CD14-positive monocyte (primary cell): Measurements from ENCODE around the gene ITPR1. TPM values are rescaled to one million over a fixed set of nuclear protein-coding genes. Genes with fewer than 3 reads are reported as not detected.
A peak's percentile ranks its signal among the peaks of the same experiment; 100 is the strongest.

Source experiments
- DNase-seq, 3 donors: peaks; one replicate each; pipeline ENCODE4 v3.0.0-alpha.2; 2011 to 2022
- H2AFZ ChIP-seq: 2 replicates; pipeline ENCODE4 v1.6.0; 2012; ENCODE audit warnings: mild to moderate bottlenecking, low read depth, low read length, inconsistent platforms; ENCODE audit not compliant: insufficient read depth, poor library complexity, severe bottlenecking
- H3K27ac ChIP-seq, 2 donors: 1 replicate in 1 of 2; 2 replicates in 1 of 2; pipeline ENCODE4 v1.5.1; 2012 to 2013; ENCODE audit warnings: low read length in 2 of 2, control low read depth in 1 of 2, inconsistent platforms in 1 of 2, low read depth in 1 of 2, mild to moderate bottlenecking in 1 of 2
- H3K27me3 ChIP-seq, 2 donors: one replicate each; pipeline versions ENCODE4 v1.6.0 to v1.6.1; 2011 to 2013; ENCODE audit warnings: low read length in 2 of 2; ENCODE audit not compliant: control insufficient read depth in 2 of 2, insufficient read depth in 2 of 2
- H3K36me3 ChIP-seq, 2 donors: replicated peaks in 1 of 2; 1 replicate in 1 of 2; 2 replicates in 1 of 2; pipeline versions ENCODE4 v1.5.1 to v1.6.1; 2012 to 2013; ENCODE audit warnings: low read length in 2 of 2, control low read depth in 1 of 2, inconsistent platforms in 1 of 2, mild to moderate bottlenecking in 1 of 2; ENCODE audit not compliant: insufficient read depth in 2 of 2, control insufficient read depth in 1 of 2
- H3K4me1 ChIP-seq, 2 donors: 1 replicate in 1 of 2; 2 replicates in 1 of 2; pipeline versions ENCODE4 v1.5.1 to v1.6.1; 2012 to 2013; ENCODE audit warnings: low read length in 2 of 2, control low read depth in 1 of 2, inconsistent platforms in 1 of 2, mild to moderate bottlenecking in 1 of 2, moderate library complexity in 1 of 2; ENCODE audit not compliant: insufficient read depth in 2 of 2, control insufficient read depth in 1 of 2
- H3K4me2 ChIP-seq: replicated peaks from 2 replicates; pipeline ENCODE3; 2012; ENCODE audit warnings: low read length, moderate library complexity, mild to moderate bottlenecking; ENCODE audit not compliant: poor library complexity, severe bottlenecking; ENCODE audit errors: extremely low read depth
- H3K4me3 ChIP-seq, 3 experiments: fragments of 200-600 bp in 1 of 3; sonication (generic) in 1 of 3; replicated peaks in 1 of 3; 1 replicate in 2 of 3; 2 replicates in 1 of 3; pipeline ENCODE4 v1.5.1; 2011 to 2013; ENCODE audit warnings: low read length in 3 of 3, mild to moderate bottlenecking in 3 of 3, control low read depth in 2 of 3, low read depth in 2 of 3, inconsistent platforms in 1 of 3, moderate library complexity in 1 of 3
- H3K79me2 ChIP-seq: 2 replicates; pipeline ENCODE4 v1.6.0; 2012; ENCODE audit warnings: mild to moderate bottlenecking, control low read depth, inconsistent platforms, low read length, moderate library complexity; ENCODE audit not compliant: insufficient read depth
- H3K9ac ChIP-seq: 2 replicates; pipeline ENCODE4 v1.6.0; 2017; ENCODE audit warnings: low read length, mild to moderate bottlenecking; ENCODE audit not compliant: insufficient read depth, poor library complexity, severe bottlenecking
- H3K9me3 ChIP-seq, 2 donors: replicated peaks in 1 of 2; 1 replicate in 1 of 2; 2 replicates in 1 of 2; pipeline versions ENCODE4 v1.5.1 to v1.6.1; 2012 to 2013; ENCODE audit warnings: low read length in 2 of 2, control low read depth in 1 of 2; ENCODE audit not compliant: control insufficient read depth in 1 of 2, insufficient read depth in 1 of 2
- H4K20me1 ChIP-seq: 2 replicates; pipeline ENCODE4 v1.6.0; 2012; ENCODE audit warnings: mild to moderate bottlenecking, low read length, control low read depth, moderate library complexity; ENCODE audit not compliant: insufficient read depth
- H3K27ac Mint-ChIP-seq, 7 donors: one replicate each; pipeline ENCODE4 v1.8.0; 2020; ENCODE audit warnings: mild to moderate bottlenecking in 7 of 7, mixed read lengths in 7 of 7, moderate library complexity in 6 of 7, inconsistent platforms in 2 of 7
- H3K27me3 Mint-ChIP-seq, 3 donors: one replicate each; pipeline ENCODE4 v1.8.0; 2021 to 2022; ENCODE audit warnings: low read depth in 3 of 3, mild to moderate bottlenecking in 3 of 3, mixed read lengths in 3 of 3, moderate library complexity in 3 of 3, inconsistent platforms in 1 of 3
- H3K36me3 Mint-ChIP-seq, 2 donors: one replicate each; pipeline ENCODE4 v1.8.0; 2020; ENCODE audit warnings: mixed read lengths in 2 of 2, inconsistent platforms in 1 of 2, mild to moderate bottlenecking in 1 of 2
- H3K4me1 Mint-ChIP-seq: one replicate; pipeline ENCODE4 v1.8.0; 2020; ENCODE audit warnings: mild to moderate bottlenecking, mixed read lengths
- H3K4me3 Mint-ChIP-seq, 2 donors: one replicate each; pipeline ENCODE4 v1.8.0; 2020; ENCODE audit warnings: mild to moderate bottlenecking in 2 of 2, mixed read lengths in 2 of 2, moderate library complexity in 1 of 2
- H3K9me3 Mint-ChIP-seq, 7 donors: one replicate each; pipeline ENCODE4 v1.8.0; 2020 to 2022; ENCODE audit warnings: mixed read lengths in 7 of 7, mild to moderate bottlenecking in 6 of 7, moderate library complexity in 6 of 7, inconsistent platforms in 2 of 7
- WGBS: methylation state at CpG from one replicate; pipeline ENCODE4 v1.1.5; 2013; ENCODE audit warnings: missing lambda C conversion rate; ENCODE audit not compliant: insufficient coverage; 5-methylcytosine and 5-hydroxymethylcytosine counted together
- intact Hi-C, 2 donors: fragments of 100-400 bp; cut with micrococcal nuclease; formaldehyde crosslinking; loops; one replicate each; pipeline versions ENCODE4 v1.15.0 to v1.15.1; 2023
- polyA minus RNA-seq: library from RNA; depleted of rRNA, polyadenylated mRNA; stranded (reverse); fragments of >200 nt; gene quantifications from 2 replicates; pipeline ENCODE4 v1.2.3, GENCODE V29; 2012
- polyA plus RNA-seq, 3 donors: library from polyadenylated mRNA; depleted of rRNA in 1 of 3; unstranded in 2 of 3; stranded (reverse) in 1 of 3; fragments of 300-500 nt in 2 of 3; fragments of >200 nt in 1 of 3; fragmentation: Illumina TruSeq in 2 of 3; gene quantifications; 1 replicate in 2 of 3; 2 replicates in 1 of 3; pipeline ENCODE4 v1.2.3, GENCODE V29; 2012 to 2021
- total RNA-seq, 12 experiments: library from RNA in 1 of 12; stranded (reverse) in 1 of 12; fragments of 120-200 nt in 1 of 12; gene quantifications; one replicate each; pipeline ENCODE4 v1.2.4 and lab custom pipeline; 2013 to 2026; ENCODE audit warnings: mixed read lengths in 6 of 12, inconsistent platforms in 1 of 12
- TF ChIP-seq, protein P1 (sequence below): fragments of 200-600 bp; IDR thresholded peaks from one replicate; pipeline ENCODE4 v1.8.0; 2022; ENCODE audit warnings: antibody characterized with exemption, mild to moderate bottlenecking

The ITPR1 gene
- total RNA-seq (2013), result 39.2 TPM
- polyA plus RNA-seq (10 to 100 TPM in 1 of 3 donors, 1 to 10 TPM in 2; 3.2 to 21.1 (median 7.1) TPM), polyA minus RNA-seq (37.4 and 43.8 TPM in 2 replicates), total RNA-seq (lab: John Stamatoyannopoulos, UW) (56.2 to 196 (median 144) reads per million in 11 experiments)

DNA sequence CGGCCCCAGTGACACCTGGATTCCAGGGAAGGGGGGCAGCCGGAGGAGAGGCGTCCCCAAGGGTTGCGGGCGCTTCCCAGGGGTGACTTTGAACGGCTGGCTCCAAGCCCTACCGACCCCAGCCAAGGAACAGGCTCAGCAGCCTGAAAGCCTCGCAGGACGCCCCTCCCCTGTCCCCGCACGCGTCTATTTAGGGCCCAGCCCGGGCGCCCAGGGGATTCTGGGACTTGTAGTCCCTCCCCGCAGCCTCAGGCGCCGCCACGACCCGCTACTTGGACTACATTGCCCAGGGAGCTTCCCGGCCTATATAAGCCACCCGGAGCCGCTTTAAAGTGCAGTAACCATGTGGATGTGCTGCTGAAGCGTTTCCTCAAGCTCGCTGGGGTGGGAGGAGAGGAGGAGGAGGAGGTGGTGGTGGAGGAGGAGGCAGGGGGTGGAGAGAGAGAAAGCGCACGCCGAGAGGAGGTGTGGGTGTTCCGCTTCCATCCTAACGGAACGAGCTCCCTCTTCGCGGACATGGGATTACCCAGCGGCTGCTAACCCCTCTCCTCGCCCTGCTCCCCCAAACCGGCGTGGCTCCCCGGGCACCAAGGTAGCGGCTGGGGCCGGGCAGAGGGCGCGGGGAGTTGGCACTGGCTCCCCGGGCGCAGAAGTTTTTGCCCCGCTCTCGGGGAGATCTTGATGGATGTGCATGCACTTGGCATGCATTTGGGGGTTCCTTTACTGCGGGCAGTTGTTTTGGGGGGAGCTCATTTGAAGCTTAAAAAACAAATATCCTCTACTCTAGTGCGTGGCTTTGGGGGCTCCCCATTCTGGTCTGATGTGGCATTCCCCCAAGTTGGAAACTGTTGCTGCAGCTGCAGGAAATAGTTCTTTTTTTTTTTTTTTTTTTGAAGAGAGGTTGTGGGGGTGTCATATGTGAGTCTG is at the start of gene ITPR1:
Gene ITPR1, plus strand, starts transcription at position 335 of the 927 bp plus-strand sequence. CDS start 23,144 bp downstream, outside the sequence.
- peak within 1 kb of the TSS; percentile 45 to 82 for H3K27ac ChIP-seq
- under 1% methylated on average over 29 of the region's 47 CpGs for WGBS
- peak within 1 kb of the TSS; percentile 80 to 92 (median 89) for H3K27ac Mint-ChIP-seq
- peak within 1 kb of the TSS; percentile 47 to 94 (median 67) for H3K4me3 ChIP-seq
- no peaks in the 10 kb centered on the region for H4K20me1 ChIP-seq
- intact Hi-C loops, result loop anchor here (2.0 to 10.0 kb wide), 3 partner anchors 14 to 492 kb away; no protein-coding TSS in a partner anchor
- H3K9ac ChIP-seq, result peak within 1 kb of the TSS; percentile 75
- TF ChIP-seq, protein P1, sequence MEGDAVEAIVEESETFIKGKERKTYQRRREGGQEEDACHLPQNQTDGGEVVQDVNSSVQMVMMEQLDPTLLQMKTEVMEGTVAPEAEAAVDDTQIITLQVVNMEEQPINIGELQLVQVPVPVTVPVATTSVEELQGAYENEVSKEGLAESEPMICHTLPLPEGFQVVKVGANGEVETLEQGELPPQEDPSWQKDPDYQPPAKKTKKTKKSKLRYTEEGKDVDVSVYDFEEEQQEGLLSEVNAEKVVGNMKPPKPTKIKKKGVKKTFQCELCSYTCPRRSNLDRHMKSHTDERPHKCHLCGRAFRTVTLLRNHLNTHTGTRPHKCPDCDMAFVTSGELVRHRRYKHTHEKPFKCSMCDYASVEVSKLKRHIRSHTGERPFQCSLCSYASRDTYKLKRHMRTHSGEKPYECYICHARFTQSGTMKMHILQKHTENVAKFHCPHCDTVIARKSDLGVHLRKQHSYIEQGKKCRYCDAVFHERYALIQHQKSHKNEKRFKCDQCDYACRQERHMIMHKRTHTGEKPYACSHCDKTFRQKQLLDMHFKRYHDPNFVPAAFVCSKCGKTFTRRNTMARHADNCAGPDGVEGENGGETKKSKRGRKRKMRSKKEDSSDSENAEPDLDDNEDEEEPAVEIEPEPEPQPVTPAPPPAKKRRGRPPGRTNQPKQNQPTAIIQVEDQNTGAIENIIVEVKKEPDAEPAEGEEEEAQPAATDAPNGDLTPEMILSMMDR, result no peak
- peaks cover 19 to 23% of the 10 kb centered on the region in 2 donors for H3K36me3 Mint-ChIP-seq
- peaks cover 50% of the 10 kb centered on the region for H3K79me2 ChIP-seq
- H3K9me3 ChIP-seq, result no peaks in the 10 kb centered on the region
- peaks cover 0 to 4% of the 10 kb centered on the region in 2 donors for H3K27me3 ChIP-seq
- H3K4me1 ChIP-seq, result peaks cover 37 to 51% of the 10 kb centered on the region in 2 donors
- H3K4me3 Mint-ChIP-seq, result peak within 1 kb of the TSS; percentile 93 to 96
- no peaks in the 10 kb centered on the region for H3K9me3 Mint-ChIP-seq
- peak within 1 kb of the TSS; percentile 98 for H3K4me2 ChIP-seq
- H3K36me3 ChIP-seq, result peaks cover 0 to 13% of the 10 kb centered on the region in 2 donors
- H3K4me1 Mint-ChIP-seq, result peaks cover 51% of the 10 kb centered on the region
- peak; percentile 97 to 98 (median 98) for DNase-seq
- peak within 1 kb of the TSS; percentile 85 for H2AFZ ChIP-seq
- H3K27me3 Mint-ChIP-seq, result peaks cover 3 to 5% (median 5%) of the 10 kb centered on the region in 3 donors

DNA sequence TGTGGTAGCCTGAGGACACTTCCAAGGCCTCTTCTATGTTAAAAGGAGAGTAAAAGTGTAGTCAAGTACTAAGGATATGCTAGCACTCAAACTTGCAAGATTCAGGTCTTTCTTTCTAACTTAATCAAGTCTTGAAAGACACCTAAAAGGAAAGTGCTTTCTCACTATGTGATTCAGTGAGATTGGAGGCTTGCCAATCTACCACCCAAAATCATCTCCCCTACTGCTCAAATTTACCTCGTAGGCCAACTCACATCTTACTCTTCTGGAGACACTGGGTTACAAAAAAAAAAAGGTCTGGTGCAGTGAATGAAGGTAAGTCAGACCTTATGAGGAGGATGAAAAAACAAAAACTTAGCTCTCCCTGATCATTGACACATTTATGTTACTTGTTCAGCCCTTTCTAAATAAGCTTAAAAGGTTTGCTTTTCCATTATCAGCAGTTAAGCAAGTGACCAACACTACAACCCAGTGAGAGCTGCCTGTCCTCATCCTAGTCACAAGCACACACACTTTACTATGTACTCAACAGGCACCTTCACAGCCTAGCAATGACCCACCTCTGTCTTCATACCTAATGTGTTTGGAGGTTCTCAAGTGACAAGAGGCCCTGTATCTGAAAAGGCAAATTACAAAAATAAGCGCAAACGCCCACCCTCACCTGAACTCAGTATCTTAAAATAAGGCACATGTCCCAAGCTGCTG is 45.7 kb upstream of the ITPR1 start:
- no peak for DNase-seq
- intact Hi-C loops, result no loop called here
- Histone ChIP-seq H3K4me1 (peaks cover 6 to 10% of the 10 kb centered on the region in 2 donors), H3K27me3 (no peaks in the 10 kb centered on the region), H3K36me3 (peaks cover 65 to 86% of the 10 kb centered on the region in 2 donors), H4K20me1 (no peaks in the 10 kb centered on the region), H3K79me2 (peaks cover 7% of the 10 kb centered on the region), H3K27ac (no peak overlapping the region), H3K9me3 (no peaks in the 10 kb centered on the region), H3K9ac (no peak overlapping the region), H3K4me2 (no peak overlapping the region), H3K4me3 (no peak overlapping the region), H2AFZ (no peak overlapping the region)
- H3K4me3 Mint-ChIP-seq, result no peak overlapping the region
- H3K27ac Mint-ChIP-seq, result peak overlapping the region in 2 of 7 donors; percentile 58 to 71
- no peaks in the 10 kb centered on the region for H3K27me3 Mint-ChIP-seq
- TF ChIP-seq, protein P1, result no peak
- WGBS, result 80% methylated on average over 1 of the region's 3 CpGs
- peaks cover 13% of the 10 kb centered on the region for H3K4me1 Mint-ChIP-seq
- H3K9me3 Mint-ChIP-seq, result peaks cover 0 to 1% (median 0%) of the 10 kb centered on the region in 7 donors
- H3K36me3 Mint-ChIP-seq, result peaks cover 74 to 79% of the 10 kb centered on the region in 2 donors
